AG04449 (cell line): ENCODE data around the gene STAMBPL1.
"Not testable (repeated sequence)": the region's sequence is repeated elsewhere in the genome, so short reads cannot be mapped to it uniquely, and the experiment has no call there.

Experiments used
- CTCF ChIA-PET: fragments of 350-600 bp; formaldehyde crosslinking; extraction: SDS; loops from one replicate; lab custom pipeline; 2021; ENCODE audit warnings: antibody characterized with exemption; lab: Yijun Ruan, JAX
- POLR2A ChIA-PET: fragments of 400-600, 350-600 bp; formaldehyde crosslinking; extraction: SDS; loops from one replicate; lab custom pipeline; 2020; ENCODE audit warnings: antibody characterized with exemption, inconsistent platforms; lab: Yijun Ruan, JAX
- DNase-seq: peaks from one replicate; pipeline ENCODE4 v3.0.0-alpha.2; 2010; ENCODE audit warnings: low read depth, low spot score
- H3K4me3 ChIP-seq: 2 replicates; pipeline ENCODE4 v1.5.1; 2011; ENCODE audit warnings: low read depth, mild to moderate bottlenecking, control low read depth, low read length
- CTCF ChIP-seq: IDR thresholded peaks from one replicate; pipeline ENCODE4 v1.5.1; 2011; ENCODE audit warnings: mild to moderate bottlenecking, moderate library complexity, low read length, control low read depth, inconsistent platforms; ENCODE audit not compliant: insufficient read depth; ENCODE audit errors: missing control alignments

The STAMBPL1 gene

DNA sequence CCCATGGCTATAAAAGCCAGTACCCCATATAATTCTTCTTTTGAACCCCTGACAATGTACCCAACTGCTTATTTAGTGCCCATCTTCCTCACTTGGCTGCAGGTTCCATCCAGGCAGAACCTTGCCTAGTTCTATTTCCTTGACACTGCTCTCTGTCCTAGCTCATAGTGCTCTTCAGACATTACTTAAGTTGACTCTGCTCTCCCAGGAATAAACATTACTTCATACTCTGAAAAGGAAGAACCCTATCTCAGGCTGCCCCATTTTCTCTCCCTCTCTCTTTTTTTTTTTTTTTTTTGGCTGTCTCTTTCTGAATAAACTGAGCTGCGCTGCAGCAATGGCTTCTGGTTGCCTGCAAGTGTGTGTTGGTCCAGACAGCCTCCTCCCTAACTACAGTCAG, 51.5 kb downstream of the STAMBPL1 start:
- ChIA-PET POLR2A (interaction anchor here (1.0 to 3.2 kb wide), 2 partner anchors 59 to 96 kb away, joined by 4 to 21 read pairs; partner anchors contain the start of gene FAS), CTCF (interaction anchor here (0.8 to 15.5 kb wide), 15 partner anchors 7 to 368 kb away, joined by 3 to 1009 read pairs (median 26); partner anchors contain the start of genes ANKRD22 and FAS)
- no peak overlapping the region for H3K4me3 ChIP-seq
- no peak for DNase-seq
- TF ChIP-seq CTCF = no peak

DNA sequence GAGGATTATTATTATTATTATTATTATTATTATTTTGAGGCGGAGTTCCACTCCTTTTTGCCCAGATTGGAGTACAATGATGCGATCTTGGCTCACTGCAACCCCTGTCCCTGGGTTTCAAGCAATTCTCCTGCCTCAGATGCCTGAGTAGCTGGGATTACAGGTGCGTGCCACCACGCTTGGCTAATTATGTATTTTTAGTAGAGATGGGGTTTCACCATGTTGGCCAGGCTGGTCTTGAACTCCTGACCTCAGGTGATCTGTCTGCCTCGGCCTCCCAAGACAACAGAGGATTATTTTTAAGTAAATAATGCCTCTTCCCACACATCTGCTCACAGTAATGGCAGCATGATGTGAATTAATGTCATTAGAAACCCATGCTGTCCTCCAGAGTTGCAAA, 52.0 kb downstream of the STAMBPL1 start:
- ChIA-PET POLR2A (interaction anchor here (1.0 to 3.2 kb wide), 5 partner anchors 36 to 96 kb away, joined by 3 to 21 read pairs (median 4); partner anchors contain the start of gene FAS), CTCF (interaction anchor here (0.5 to 15.5 kb wide), 51 partner anchors 7 to 372 kb away, joined by 3 to 1009 read pairs (median 7); partner anchors contain the start of genes ANKRD22, CH25H, FAS and RNLS)
- H3K4me3 ChIP-seq, DNase-seq: not testable (repeated sequence)

- ChIA-PET CTCF (interaction anchor here (0.5 to 15.5 kb wide), 63 partner anchors 8 to 373 kb away, joined by 3 to 1009 read pairs (median 6); partner anchors contain the start of genes ANKRD22, CH25H, FAS and RNLS), POLR2A (interaction anchor here (0.7 to 3.2 kb wide), 6 partner anchors 13 to 1262 kb away, joined by 3 to 21 read pairs (median 4); partner anchors contain the start of gene FAS)
- peak; percentile 74 for TF ChIP-seq CTCF
- peak; percentile 67 for DNase-seq
- H3K4me3 ChIP-seq = no peak overlapping the region
Observed at GRCh38 chr10:88932539-88933256, 52.7 kb downstream of the STAMBPL1 start.

DNA sequence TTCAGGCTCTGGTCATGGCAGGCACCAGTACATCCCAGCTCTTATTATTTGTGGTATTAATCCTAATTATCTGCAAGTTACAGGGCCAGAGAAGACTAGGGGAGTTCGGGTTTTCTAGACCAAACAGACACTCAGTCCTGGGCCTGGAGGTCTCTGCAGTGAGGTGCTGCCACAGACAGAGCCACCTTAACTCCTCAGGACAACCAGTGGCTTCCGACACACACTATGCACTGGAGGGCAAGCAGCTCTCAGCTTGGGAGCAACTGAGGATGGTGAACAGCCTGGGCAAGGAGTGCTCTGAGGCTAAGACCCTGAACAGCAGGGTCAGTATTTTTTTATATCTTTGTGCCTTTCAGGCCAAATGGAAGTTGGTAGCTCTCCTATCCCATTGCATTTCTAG, 53.5 kb downstream of the STAMBPL1 start:
- no peak for DNase-seq
- CTCF ChIA-PET = interaction anchor here (0.9 to 15.5 kb wide), 54 partner anchors 9 to 374 kb away, joined by 3 to 1009 read pairs (median 8); partner anchors contain the start of genes ANKRD22, CH25H, FAS and STAMBPL1
- POLR2A ChIA-PET = interaction anchor here (1.0 to 3.2 kb wide), 4 partner anchors 12 to 98 kb away, joined by 4 to 21 read pairs (median 6); partner anchors contain the start of gene FAS
- no peak overlapping the region for H3K4me3 ChIP-seq
- TF ChIP-seq CTCF = no peak

DNA sequence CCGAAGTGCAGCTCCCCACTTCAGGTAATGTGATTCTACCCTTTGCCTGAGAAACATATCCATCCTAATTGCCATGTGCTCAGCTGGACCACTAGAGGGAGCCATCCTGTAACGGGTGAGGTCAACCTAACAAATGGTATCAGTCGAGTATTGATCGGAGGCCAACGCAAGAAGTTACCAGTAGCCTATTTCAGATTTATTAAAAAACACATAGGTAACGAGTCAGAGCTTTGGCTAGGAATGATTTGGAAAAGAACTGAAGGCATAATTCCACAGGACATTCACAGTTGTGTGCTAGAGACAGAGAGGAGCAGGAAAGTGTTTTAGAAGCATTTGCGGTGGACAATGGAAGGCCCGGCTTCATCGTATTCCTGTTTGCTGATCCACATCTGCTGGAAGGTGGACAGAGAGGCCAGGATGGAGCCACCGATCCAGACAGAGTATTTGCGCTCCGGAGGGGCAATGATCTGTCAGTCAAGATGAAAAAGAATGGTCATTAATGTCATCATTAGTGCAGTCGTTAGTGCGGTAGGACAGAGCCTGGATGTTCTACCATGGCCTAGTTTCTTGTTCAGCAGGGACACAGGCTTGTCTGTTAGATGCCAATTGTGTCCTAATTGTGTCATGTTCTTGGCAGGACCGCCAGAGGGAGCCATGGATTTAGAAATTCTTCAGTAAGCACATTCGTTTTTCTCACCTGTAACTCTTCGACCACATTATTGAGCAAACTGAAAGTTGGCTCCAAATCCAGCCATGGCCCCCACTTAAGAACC, 55.0 kb downstream of the STAMBPL1 start:
- CTCF ChIA-PET = interaction anchor here (0.6 to 15.5 kb wide), 48 partner anchors 11 to 372 kb away, joined by 3 to 1009 read pairs (median 5); partner anchors contain the start of genes ANKRD22, CH25H and FAS
- H3K4me3 ChIP-seq = no peak overlapping the region

More for the DNA sequence above, 55.0 kb downstream of the STAMBPL1 start:
- TF ChIP-seq CTCF = peak; percentile 81
- DNase-seq = no peak
- POLR2A ChIA-PET = interaction anchor here (1.0 kb wide), 1 partner anchor 284 kb away, joined by 3 read pairs; no protein-coding TSS in a partner anchor
